Suprapubic skin (tissue), 4 donors: ENCODE results near the gene GMDS.

ENCODE experiments used
- EP300 ChIP-seq: sonication (generic); formaldehyde crosslinking; IDR thresholded peaks from one replicate; pipeline ENCODE4 v1.6.1; 2017; ENCODE audit warnings: antibody characterized with exemption
- POLR2A ChIP-seq, 2 donors: fragments of 450-650 bp; IDR thresholded peaks; one replicate each; pipeline ENCODE4 v1.6.1; 2017; ENCODE audit warnings: antibody characterized with exemption in 2 of 2, mild to moderate bottlenecking in 2 of 2, moderate library complexity in 2 of 2
- POLR2AphosphoS5 ChIP-seq, 3 donors: sonication (generic); formaldehyde crosslinking; IDR thresholded peaks; one replicate each; pipeline ENCODE4 v1.6.1; 2017; ENCODE audit warnings: antibody characterized with exemption in 3 of 3
- TF ChIP-seq, protein P1 (sequence below), 2 donors: fragments of 200-600 bp in 1 of 2; fragments of 450-650 bp in 1 of 2; sonication (generic) in 1 of 2; IDR thresholded peaks; one replicate each; pipeline ENCODE4 v1.5.1; 2016 to 2019; ENCODE audit warnings: antibody characterized with exemption in 2 of 2, mild to moderate bottlenecking in 1 of 2, moderate library complexity in 1 of 2

DNA sequence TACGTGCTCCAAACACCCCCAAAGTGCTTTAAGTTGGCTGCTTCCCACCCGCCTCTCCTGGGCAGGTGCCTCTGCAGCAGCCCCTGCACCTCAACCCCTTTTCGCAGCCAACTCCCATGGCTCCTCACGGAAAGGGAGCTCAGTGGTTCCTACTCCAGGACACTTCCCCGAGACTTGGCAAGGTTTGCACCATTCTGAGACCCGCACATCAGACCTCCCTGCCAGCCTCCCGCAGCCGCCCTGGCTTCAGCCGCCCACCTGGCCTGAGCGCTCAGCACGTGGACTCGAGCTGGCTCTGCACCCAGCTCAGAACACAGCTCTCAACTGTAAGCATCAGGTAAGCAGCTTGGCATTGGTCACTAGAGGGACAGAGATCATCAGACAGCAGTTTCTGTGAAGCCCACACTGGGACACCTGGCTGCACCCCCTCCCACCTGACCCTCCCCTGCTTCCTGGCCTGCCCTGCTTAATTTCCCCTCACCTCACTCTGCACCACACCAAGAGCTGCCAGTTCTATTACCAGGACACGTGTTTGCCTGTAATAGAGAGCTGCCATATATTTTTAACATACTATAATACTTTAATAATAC is 28.5 kb downstream of the GMDS start:
- TF ChIP-seq, protein P1, sequence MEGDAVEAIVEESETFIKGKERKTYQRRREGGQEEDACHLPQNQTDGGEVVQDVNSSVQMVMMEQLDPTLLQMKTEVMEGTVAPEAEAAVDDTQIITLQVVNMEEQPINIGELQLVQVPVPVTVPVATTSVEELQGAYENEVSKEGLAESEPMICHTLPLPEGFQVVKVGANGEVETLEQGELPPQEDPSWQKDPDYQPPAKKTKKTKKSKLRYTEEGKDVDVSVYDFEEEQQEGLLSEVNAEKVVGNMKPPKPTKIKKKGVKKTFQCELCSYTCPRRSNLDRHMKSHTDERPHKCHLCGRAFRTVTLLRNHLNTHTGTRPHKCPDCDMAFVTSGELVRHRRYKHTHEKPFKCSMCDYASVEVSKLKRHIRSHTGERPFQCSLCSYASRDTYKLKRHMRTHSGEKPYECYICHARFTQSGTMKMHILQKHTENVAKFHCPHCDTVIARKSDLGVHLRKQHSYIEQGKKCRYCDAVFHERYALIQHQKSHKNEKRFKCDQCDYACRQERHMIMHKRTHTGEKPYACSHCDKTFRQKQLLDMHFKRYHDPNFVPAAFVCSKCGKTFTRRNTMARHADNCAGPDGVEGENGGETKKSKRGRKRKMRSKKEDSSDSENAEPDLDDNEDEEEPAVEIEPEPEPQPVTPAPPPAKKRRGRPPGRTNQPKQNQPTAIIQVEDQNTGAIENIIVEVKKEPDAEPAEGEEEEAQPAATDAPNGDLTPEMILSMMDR (IDR thresholded peaks at IDR 0.05) = no peak
- no peak for TF ChIP-seq POLR2A (IDR thresholded peaks at IDR 0.05)
- no peak for TF ChIP-seq POLR2AphosphoS5 (IDR thresholded peaks at IDR 0.05)
- no peak for TF ChIP-seq EP300
